NCI-H2196 treated with DMSO at 0.1 percent for 48 hours (cell line): ENCODE data around the gene SPOUT1.
A peak's percentile ranks its signal among the peaks of the same experiment; 100 is the strongest.

Source experiments
- DNase-seq: peaks from one replicate; lab custom pipeline; 2025; ENCODE audit not compliant: unreplicated experiment; lab: John Stamatoyannopoulos, UW

SPOUT1 gene

DNA sequence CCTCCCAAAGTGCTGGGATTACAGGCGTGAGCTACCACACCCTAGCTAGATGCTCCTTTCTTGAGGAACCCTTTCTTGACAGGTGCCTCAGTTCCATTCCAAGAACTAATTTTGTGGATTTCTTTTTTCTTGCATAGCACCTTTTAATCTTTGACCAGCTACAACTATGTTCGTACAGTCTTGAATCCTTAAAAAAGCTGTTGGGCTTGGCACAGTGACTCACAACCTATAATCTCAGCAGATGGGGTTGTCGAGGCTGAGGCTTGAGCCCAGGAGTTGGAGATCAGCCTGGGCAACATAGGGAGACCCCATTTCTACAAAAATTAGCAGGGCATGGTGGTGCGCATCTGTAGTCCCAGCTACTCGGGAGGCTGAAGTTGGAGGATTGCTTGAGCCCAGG lies 56.5 kb downstream of the SPOUT1 start:
- DNase-seq = no peak

DNA sequence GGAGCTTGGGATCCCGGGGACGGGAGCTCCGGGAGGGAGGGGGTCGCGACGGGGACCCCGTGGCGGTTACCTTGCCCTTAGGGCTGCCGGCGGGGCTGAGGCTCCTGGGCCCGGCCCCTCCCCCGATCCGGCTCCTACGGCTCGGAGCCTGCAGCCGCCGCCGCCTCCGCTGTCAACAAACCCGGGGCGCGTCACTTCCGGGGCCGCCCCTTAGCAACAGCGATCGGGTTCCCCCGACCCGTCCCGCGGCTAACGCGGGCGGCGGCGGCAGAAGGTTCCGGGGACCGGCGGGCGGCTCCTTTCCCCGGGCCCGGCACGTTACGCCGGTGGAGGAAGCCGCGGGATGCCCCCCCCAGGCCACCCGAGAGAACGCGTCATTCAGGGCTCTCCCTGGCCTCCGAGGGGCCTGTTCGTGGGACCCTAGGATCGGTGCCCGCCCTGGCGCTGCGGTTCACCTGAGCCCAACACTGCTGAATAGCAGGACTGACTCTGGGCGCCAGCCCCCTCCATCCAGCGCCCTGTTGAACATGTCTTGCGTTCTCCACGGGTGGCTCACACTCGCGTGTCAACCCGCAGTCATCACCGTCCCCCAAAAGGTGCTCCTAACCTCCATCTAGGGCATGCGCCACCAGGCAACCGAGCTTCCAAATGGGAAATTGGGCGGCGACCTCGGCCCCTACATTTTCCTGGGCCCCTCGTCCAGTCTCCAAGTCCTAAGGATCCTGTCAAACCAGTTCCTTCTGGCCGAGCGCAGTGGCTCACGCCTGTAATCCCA lies 57.7 kb downstream of the SPOUT1 start, which contains the start of gene ZER1:
TSS of gene ZER1 (minus strand) at position 183 of the 775 bp plus-strand sequence. CDS start 16,362 bp downstream, outside the sequence.
- peak; percentile 81 for DNase-seq

DNA sequence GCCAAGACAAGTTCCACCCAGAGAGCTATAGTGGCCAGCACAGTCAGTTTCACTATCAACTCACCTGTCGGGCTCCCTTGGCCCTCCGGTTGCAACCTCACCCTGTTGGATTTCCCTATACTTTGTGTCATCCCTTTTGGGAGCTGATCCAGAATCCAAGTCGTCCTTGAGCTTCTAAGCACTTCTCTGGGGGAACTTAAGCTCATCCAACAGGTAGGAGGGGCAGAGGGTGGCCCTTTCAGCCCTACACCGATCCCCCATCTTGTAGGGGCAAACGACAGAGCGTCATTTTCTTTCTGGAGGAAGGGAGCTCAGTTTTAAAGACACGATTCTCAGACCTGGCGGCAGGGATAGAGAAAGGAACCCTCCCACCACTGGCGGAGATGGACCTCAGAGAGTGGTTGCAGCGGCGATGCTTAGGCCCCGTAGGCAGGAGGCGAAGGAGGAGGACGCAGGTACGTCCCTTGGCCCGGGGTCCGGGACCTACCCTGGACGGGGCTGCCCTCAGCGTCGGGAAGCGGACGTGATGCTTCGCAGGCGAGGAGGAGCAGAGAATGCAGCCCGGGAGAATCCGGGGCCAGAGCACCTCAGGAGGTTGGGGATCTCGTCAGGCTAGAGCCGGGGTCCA lies 58.4 kb downstream of the SPOUT1 start:
- no peak for DNase-seq

DNA sequence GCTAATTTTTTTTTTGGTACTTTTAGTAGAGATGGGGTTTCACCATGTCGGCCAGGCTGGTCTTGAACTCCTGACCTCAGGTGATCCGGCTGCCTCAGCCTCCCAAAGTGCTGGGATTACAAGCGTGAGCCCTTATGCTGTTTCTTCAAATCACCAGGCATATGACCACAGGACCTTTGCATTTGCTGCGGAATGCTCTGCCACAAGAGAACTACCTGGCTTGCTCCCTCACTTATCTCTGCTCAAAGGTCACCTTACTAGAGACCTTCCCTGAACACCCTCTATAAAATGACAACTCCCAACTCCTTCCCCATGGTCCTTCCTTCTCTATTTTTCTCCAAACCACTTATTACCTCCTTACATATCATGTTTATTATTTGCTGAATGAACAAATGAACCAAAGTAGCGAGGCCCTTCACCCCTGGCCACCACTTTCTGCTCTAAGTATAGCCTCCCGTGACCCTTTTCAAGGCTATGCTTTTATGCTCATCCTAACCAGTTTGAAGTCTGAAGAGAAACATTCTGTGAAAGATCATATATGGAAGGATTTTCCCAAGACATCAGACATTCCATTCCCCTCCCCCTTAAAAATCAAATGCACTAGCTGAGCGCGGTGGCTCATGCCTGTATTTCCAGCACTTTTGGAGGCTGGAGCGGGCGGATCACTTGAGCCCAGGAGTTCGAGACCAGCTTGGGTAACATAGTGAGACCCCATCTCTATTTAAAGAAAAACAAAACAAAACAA lies 59.1 kb downstream of the SPOUT1 start:
- no peak for DNase-seq
